Gastrocnemius medialis (tissue), 4 donors: ENCODE results near the gene GPR3. TPM values are rescaled to one million over a fixed set of nuclear protein-coding genes. Genes with fewer than 3 reads are reported as not detected.

Source experiments
- ATAC-seq, 2 donors: fragments of 150-250 bp; one replicate each; pipeline ENCODE4 v1.9.1; 2016
- DNase-seq, 2 donors: peaks; one replicate each; pipeline ENCODE4 v3.0.0-alpha.2; 2019
- H3K27ac ChIP-seq, 4 donors: fragments of 200-600 bp; sonication (generic); 1 replicate in 1 of 4; 2 replicates in 3 of 4; pipeline ENCODE4 v1.5.1; 2016 to 2018; ENCODE audit warnings: mild to moderate bottlenecking in 2 of 4, moderate library complexity in 1 of 4
- H3K27me3 ChIP-seq, 3 donors: fragments of 200-600 bp; sonication (generic) in 2 of 3; 1 replicate in 1 of 3; 2 replicates in 2 of 3; pipeline versions ENCODE4 v1.5.1 to v1.6.0; 2016 to 2019; ENCODE audit warnings: mild to moderate bottlenecking in 1 of 3, moderate library complexity in 1 of 3
- H3K36me3 ChIP-seq, 2 donors: fragments of 200-600 bp; sonication (generic) in 1 of 2; one replicate each; pipeline ENCODE4 v1.5.1; 2017 to 2018
- H3K4me1 ChIP-seq, 2 donors: fragments of 200-600 bp; sonication (generic) in 1 of 2; one replicate each; pipeline ENCODE4 v1.5.1; 2016 to 2017; ENCODE audit warnings: mild to moderate bottlenecking in 2 of 2
- H3K4me3 ChIP-seq, 4 donors: fragments of 200-600 bp; sonication (generic) in 3 of 4; 1 replicate in 1 of 4; 2 replicates in 3 of 4; pipeline ENCODE4 v1.5.1; 2016 to 2019; ENCODE audit warnings: mild to moderate bottlenecking in 2 of 4
- H3K9me3 ChIP-seq, 3 donors: fragments of 200-600 bp; sonication (generic) in 2 of 3; 1 replicate in 1 of 3; 2 replicates in 2 of 3; pipeline ENCODE4 v1.5.1; 2016 to 2019
- POLR2A ChIP-seq, 2 donors: fragments of 450-650 bp; IDR thresholded peaks; one replicate each; pipeline ENCODE4 v1.6.1; 2017; ENCODE audit warnings: antibody characterized with exemption in 2 of 2, mild to moderate bottlenecking in 2 of 2, moderate library complexity in 2 of 2
- in situ Hi-C, 4 donors: fragments of 200-750 bp; cut with MboI; loops; one replicate each; pipeline versions ENCODE4 v1.15.0 to v1.8.0; 2017; ENCODE audit warnings: low sequenced_read_pairs in 4 of 4
- intact Hi-C: fragments of 100-400 bp; cut with DNase I; formaldehyde crosslinking; loops from one replicate; pipeline ENCODE4 v1.15.1; 2023; ENCODE audit warnings: low total_unique reads
- total RNA-seq, 4 donors: library from RNA; depleted of rRNA; stranded (reverse); fragments of >200 nt; gene quantifications; one replicate each; pipeline versions ENCODE4 v1.1.0 to v1.2.3, GENCODE V29; 2016
- TF ChIP-seq, protein P1 (sequence below), 5 experiments: fragments of 450-650 bp in 3 of 5; fragments of 200-600 bp in 2 of 5; sonication (generic) in 2 of 5; IDR thresholded peaks in 4 of 5; conservative IDR thresholded peaks in 1 of 5; 1 replicate in 4 of 5; 2 replicates in 1 of 5; pipeline ENCODE4 v1.5.1; 2016 to 2019; ENCODE audit warnings: antibody characterized with exemption in 5 of 5, mild to moderate bottlenecking in 3 of 5, moderate library complexity in 3 of 5

Gene GPR3
- total RNA-seq, 4 donors from 2014 or later: 0.23 to 0.51 (median 0.35) TPM; not detected in 1

DNA sequence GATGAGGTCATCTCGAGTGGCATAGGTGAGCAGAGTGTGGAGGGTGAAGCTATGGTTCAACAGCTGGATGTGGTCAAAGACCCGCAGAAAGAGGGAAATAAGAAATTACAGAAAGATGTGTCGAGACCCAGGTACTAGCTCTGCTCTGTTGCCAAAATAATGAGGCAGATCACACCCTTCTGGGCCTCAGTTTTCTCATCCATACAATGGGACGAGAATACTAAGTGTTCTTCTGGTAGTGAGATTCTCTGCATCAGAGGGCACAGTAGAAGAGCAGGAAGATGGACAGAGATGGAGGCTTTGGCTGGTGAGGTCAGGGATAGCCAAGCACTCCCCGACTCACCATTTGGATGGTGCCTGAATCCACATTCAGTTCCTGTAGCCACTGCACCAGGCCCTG is 36.7 kb upstream of the GPR3 start:
- peaks cover 4 to 8% of the 10 kb centered on the region in 2 donors for H3K4me1 ChIP-seq
- in situ Hi-C loops (loop anchor here in 2 of 4 donors (5.0 kb wide), 1 partner anchor 37 kb away; the partner anchor contains the start of gene GPR3 (in 2 of the 2)), intact Hi-C loops (no loop called here)
- H3K27me3 ChIP-seq: peaks cover 3 to 11% (median 10%) of the 10 kb centered on the region in 3 donors
- no peak overlapping the region for H3K27ac ChIP-seq
- no peaks in the 10 kb centered on the region for H3K9me3 ChIP-seq
- no peak overlapping the region for H3K4me3 ChIP-seq
- peaks cover 0 to 40% of the 10 kb centered on the region in 2 donors for H3K36me3 ChIP-seq
- ATAC-seq (no peak), DNase-seq (no peak)
- TF ChIP-seq, protein P1, sequence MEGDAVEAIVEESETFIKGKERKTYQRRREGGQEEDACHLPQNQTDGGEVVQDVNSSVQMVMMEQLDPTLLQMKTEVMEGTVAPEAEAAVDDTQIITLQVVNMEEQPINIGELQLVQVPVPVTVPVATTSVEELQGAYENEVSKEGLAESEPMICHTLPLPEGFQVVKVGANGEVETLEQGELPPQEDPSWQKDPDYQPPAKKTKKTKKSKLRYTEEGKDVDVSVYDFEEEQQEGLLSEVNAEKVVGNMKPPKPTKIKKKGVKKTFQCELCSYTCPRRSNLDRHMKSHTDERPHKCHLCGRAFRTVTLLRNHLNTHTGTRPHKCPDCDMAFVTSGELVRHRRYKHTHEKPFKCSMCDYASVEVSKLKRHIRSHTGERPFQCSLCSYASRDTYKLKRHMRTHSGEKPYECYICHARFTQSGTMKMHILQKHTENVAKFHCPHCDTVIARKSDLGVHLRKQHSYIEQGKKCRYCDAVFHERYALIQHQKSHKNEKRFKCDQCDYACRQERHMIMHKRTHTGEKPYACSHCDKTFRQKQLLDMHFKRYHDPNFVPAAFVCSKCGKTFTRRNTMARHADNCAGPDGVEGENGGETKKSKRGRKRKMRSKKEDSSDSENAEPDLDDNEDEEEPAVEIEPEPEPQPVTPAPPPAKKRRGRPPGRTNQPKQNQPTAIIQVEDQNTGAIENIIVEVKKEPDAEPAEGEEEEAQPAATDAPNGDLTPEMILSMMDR (IDR thresholded peaks at IDR 0.05 in 4 of 5, conservative IDR thresholded peaks at IDR 0.05 in 1 of 5): no peak
- no peak for TF ChIP-seq POLR2A (IDR thresholded peaks at IDR 0.05)

DNA sequence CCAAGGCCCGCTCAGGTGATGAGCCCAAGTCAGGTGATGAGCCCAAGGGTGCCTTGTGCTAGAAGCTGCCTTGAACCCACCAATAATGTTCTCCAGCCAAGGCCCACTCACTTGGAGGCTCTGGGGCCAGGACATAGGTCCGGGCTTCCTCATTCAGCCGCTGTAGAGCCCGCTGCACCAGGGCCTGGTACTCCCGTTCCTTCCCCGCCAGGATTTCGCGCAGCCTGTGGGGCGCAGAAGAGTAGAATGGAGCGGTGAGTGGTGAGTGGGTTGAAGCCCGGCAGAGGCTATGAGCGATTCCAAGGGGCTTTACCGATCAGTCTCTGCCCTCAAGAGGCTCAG is 36.2 kb upstream of the GPR3 start:
- H3K27ac ChIP-seq: no peak overlapping the region
- in situ Hi-C loops: loop anchor here in 2 of 4 donors (5.0 kb wide), 1 partner anchor 36 kb away; the partner anchor contains the start of gene GPR3 (in 2 of the 2)
- ATAC-seq: no peak
- H3K36me3 ChIP-seq: peaks cover 0 to 46% of the 10 kb centered on the region in 2 donors
- H3K27me3 ChIP-seq: peaks cover 0 to 5% (median 5%) of the 10 kb centered on the region in 3 donors
- no peaks in the 10 kb centered on the region for H3K9me3 ChIP-seq
- H3K4me1 ChIP-seq: peaks cover 3 to 4% of the 10 kb centered on the region in 2 donors
- H3K4me3 ChIP-seq: no peak overlapping the region
- DNase-seq: no peak
- TF ChIP-seq, protein P1 (IDR thresholded peaks at IDR 0.05 in 4 of 5, conservative IDR thresholded peaks at IDR 0.05 in 1 of 5): no peak
- no peak for TF ChIP-seq POLR2A (IDR thresholded peaks at IDR 0.05)
- intact Hi-C loops: no loop called here

DNA sequence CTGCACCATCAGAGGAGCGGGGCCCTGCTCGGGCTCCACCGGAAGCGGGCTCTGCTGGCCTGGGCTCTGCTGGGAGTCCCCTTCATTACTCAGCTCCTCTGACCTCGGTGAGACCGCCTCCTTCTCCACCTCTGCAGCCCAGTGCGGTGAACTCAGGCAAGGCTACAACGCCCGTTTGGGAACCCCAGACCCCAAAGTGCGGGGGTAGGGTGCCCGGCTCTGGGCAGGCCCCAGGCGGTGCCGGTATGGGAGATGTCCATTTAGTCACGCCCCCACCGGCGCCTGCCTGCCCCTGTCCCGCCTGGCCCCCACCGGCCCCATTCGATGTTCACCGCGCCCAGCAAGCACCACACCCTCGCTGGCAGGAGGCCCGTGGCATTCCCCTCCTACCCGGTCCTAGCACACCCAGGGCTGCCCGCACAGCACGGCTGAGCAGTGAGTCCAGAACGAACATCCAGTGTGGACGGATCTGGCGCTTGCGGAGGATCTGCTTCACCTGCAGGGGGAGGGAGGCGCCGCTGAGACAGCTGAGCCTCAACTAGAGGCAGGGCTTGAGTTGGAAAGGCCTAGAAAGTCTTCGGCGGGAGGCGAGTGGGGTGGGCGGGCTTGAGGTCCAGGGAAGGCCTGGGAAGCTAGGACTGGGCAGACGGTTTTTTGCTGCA is 35.7 kb upstream of the GPR3 start:
- in situ Hi-C loops (loop anchor here in 2 of 4 donors (5.0 kb wide), 1 partner anchor 36 kb away; the partner anchor contains the start of gene GPR3 (in 2 of the 2)), intact Hi-C loops (loop anchor here (1.0 kb wide), 2 partner anchors 32 to 39 kb away; no protein-coding TSS in a partner anchor)
- ATAC-seq (no peak), DNase-seq (no peak)
- Histone ChIP-seq H3K36me3 (peaks cover 0 to 51% of the 10 kb centered on the region in 2 donors), H3K9me3 (no peaks in the 10 kb centered on the region), H3K4me3 (no peak overlapping the region), H3K27me3 (no peaks in the 10 kb centered on the region), H3K27ac (no peak overlapping the region), H3K4me1 (no peaks in the 10 kb centered on the region)
- TF ChIP-seq, protein P1 (IDR thresholded peaks at IDR 0.05 in 4 of 5, conservative IDR thresholded peaks at IDR 0.05 in 1 of 5): no peak
- no peak for TF ChIP-seq POLR2A (IDR thresholded peaks at IDR 0.05)

DNA sequence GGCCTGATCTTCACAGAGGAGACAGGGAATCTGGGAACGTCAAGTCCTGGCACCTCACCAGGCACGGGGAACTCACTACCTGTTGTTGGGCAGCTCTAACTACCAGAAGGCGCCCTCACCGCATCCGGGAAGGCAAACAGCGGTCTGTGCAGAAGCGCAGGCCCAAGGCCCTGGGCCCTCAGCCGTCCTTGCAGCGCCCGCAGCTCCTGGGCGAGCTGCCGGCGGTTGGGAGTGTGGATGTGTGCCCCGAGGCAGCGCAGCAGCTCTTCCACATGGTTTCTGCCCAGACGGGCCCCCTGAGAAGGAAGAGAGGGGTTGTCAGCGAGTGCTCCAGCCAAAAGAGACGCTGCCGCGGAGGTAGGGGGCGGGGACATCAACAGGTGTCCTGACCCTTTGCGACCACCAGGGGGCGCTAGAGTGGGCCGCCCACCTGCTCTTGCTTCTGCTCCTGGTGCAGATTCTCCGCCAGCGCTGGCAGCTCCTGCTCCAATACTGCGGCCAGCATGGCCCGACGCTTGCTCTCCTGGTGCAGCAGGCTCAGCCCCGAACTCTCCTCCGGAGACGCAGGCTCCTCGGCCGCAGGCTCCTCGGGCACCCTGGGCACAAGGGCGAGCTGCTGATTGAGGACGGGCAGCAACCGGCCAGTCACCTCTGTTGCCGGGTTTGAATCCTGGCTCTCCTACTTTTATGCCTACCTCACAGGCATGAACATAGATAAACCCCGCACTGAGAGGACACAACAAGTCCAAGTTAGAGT is 35.0 kb upstream of the GPR3 start:
- H3K4me1 ChIP-seq: no peaks in the 10 kb centered on the region
- ATAC-seq (peak; percentile 73 to 94), DNase-seq (peak; percentile 54 to 73)
- intact Hi-C loops: loop anchor here (1.0 kb wide), 2 partner anchors 31 to 38 kb away; no protein-coding TSS in a partner anchor
- peaks cover 0 to 58% of the 10 kb centered on the region in 2 donors for H3K36me3 ChIP-seq
- in situ Hi-C loops: loop anchor here in 2 of 4 donors (5.0 kb wide), 1 partner anchor 35 kb away; the partner anchor contains the start of gene GPR3 (in 2 of the 2)
- no peak overlapping the region for H3K27ac ChIP-seq
- H3K4me3 ChIP-seq: no peak overlapping the region
- TF ChIP-seq POLR2A (IDR thresholded peaks at IDR 0.05): no peak
- TF ChIP-seq, protein P1 (IDR thresholded peaks at IDR 0.05 in 4 of 5, conservative IDR thresholded peaks at IDR 0.05 in 1 of 5): peak; percentile 94 to 98 (median 98)
- H3K27me3 ChIP-seq: no peaks in the 10 kb centered on the region
- no peaks in the 10 kb centered on the region for H3K9me3 ChIP-seq
